GM04503 (cell line): ENCODE data around the gene FZR1.
A peak's percentile ranks its signal among the peaks of the same experiment; 100 is the strongest.
"Not testable (repeated sequence)": the region's sequence is repeated elsewhere in the genome, so short reads cannot be mapped to it uniquely, and the experiment has no call there.

Experiments
- DNase-seq: peaks from one replicate; pipeline ENCODE4 v3.0.0-alpha.2; 2012; ENCODE audit warnings: low read depth

FZR1 gene

GRCh38 chr19:3547301-3547731 is 41.2 kb downstream of the FZR1 start:
- no peak for DNase-seq

GRCh38 chr19:3547767-3548282 is 41.7 kb downstream of the FZR1 start:
- DNase-seq = no peak

GRCh38 chr19:3548606-3549005 is 42.5 kb downstream of the FZR1 start:
- no peak for DNase-seq

GRCh38 chr19:3549816-3550215 is 43.7 kb downstream of the FZR1 start:
- DNase-seq = no peak

GRCh38 chr19:3550947-3551791 is 45.1 kb downstream of the FZR1 start:
- DNase-seq = no peak

- DNase-seq = no peak
Observed at GRCh38 chr19:3551792-3552095, 45.6 kb downstream of the FZR1 start.

- DNase-seq = no peak
Observed at GRCh38 chr19:3554254-3555083, 48.4 kb downstream of the FZR1 start.

- no peak for DNase-seq
Observed at GRCh38 chr19:3555653-3556422, 49.7 kb downstream of the FZR1 start.

GRCh38 chr19:3556423-3556977 is 50.4 kb downstream of the FZR1 start:
- no peak for DNase-seq

- DNase-seq = no peak
Observed at GRCh38 chr19:3556978-3557460, 50.9 kb downstream of the FZR1 start.

- peak; percentile 51 for DNase-seq
Observed at GRCh38 chr19:3557461-3558248, 51.5 kb downstream of the FZR1 start, which contains the start of gene MFSD12. Gene MFSD12 (minus strand): TSS chr19:3557586. CDS start chr19:3557403, 183 bp downstream.

- no peak for DNase-seq
Observed at GRCh38 chr19:3563709-3564524, 57.8 kb downstream of the FZR1 start.

- no peak for DNase-seq
Observed at GRCh38 chr19:3565139-3565538, 59.0 kb downstream of the FZR1 start.

- DNase-seq = not testable (repeated sequence)
Observed at GRCh38 chr19:3570042-3570441, 63.9 kb downstream of the FZR1 start.

- no peak for DNase-seq
Observed at GRCh38 chr19:3570606-3571011, 64.5 kb downstream of the FZR1 start.

- peak; percentile 97 for DNase-seq
Observed at GRCh38 chr19:3572132-3572854, 66.2 kb downstream of the FZR1 start.

GRCh38 chr19:3572855-3573161 is 66.7 kb downstream of the FZR1 start, which contains the start of gene HMG20B:
Gene HMG20B (plus strand): TSS chr19:3572944. CDS start chr19:3573310, 366 bp downstream.
- DNase-seq = no peak

- DNase-seq = no peak
Observed at GRCh38 chr19:3573162-3573857, 67.2 kb downstream of the FZR1 start.
